HL-60 (cell line): ENCODE results near the gene SMPDL3A.

Experiments used
- DNase-seq, 2 experiments: peaks; one replicate each; pipeline ENCODE4 v3.0.0-alpha.2; 2010 to 2020; ENCODE audit warnings: low read depth in 1 of 2, low spot score in 1 of 2
- H3K27ac ChIP-seq: fragments of 250-450 bp; sonication (Bioruptor Pico); replicated peaks from 2 replicates; pipeline ENCODE4 v1.5.1; 2020; ENCODE audit warnings: mild to moderate bottlenecking, moderate library complexity
- H3K27me3 ChIP-seq: fragments of 250-450 bp; sonication (Bioruptor Pico); 2 replicates; pipeline ENCODE4 v1.5.1; 2021; ENCODE audit warnings: mild to moderate bottlenecking, moderate library complexity; ENCODE audit not compliant: insufficient read depth, poor library complexity, severe bottlenecking
- H3K4me3 ChIP-seq: replicated peaks from 2 replicates; pipeline ENCODE4 v1.5.1; 2011; ENCODE audit warnings: mild to moderate bottlenecking, control low read depth, low read length; ENCODE audit not compliant: insufficient read depth
- CTCF ChIP-seq: IDR thresholded peaks from one replicate; pipeline ENCODE4 v1.5.1; 2011; ENCODE audit warnings: low read length, control low read depth, inconsistent platforms; ENCODE audit not compliant: insufficient read depth
- GABPA ChIP-seq: IDR thresholded peaks from 2 replicates; pipeline ENCODE4 v1.6.1; 2012; ENCODE audit warnings: low read depth
- POLR2AphosphoS5 ChIP-seq: IDR thresholded peaks from 2 replicates; pipeline ENCODE4 v1.6.1; 2012; ENCODE audit warnings: low read depth
- REST ChIP-seq: IDR thresholded peaks from 2 replicates; pipeline ENCODE4 v1.6.1; 2012; ENCODE audit warnings: low read depth; ENCODE audit not compliant: insufficient replicate concordance
- SPI1 ChIP-seq: IDR thresholded peaks from 2 replicates; pipeline ENCODE4 v1.6.1; 2012; ENCODE audit warnings: low read depth, mild to moderate bottlenecking, borderline replicate concordance

The SMPDL3A gene

GRCh38 chr6:122798099-122798641 lies 9.1 kb downstream of the SMPDL3A start:
- no peak for DNase-seq
- Histone ChIP-seq H3K4me3 (no peak overlapping the region), H3K27me3 (no peaks in the 10 kb centered on the region), H3K27ac (no peak overlapping the region)
- TF ChIP-seq GABPA = no peak
- no peak for TF ChIP-seq CTCF
- no peak for TF ChIP-seq POLR2AphosphoS5
- TF ChIP-seq SPI1 = no peak

- Histone ChIP-seq H3K27me3 (no peaks in the 10 kb centered on the region), H3K27ac (no peak overlapping the region), H3K4me3 (no peak overlapping the region)
- DNase-seq = no peak
- TF ChIP-seq SPI1 (no peak), GABPA (no peak)
Measured at GRCh38 chr6:122799140-122799745, 10.2 kb downstream of the SMPDL3A start.

GRCh38 chr6:122799916-122800686 lies 11.0 kb downstream of the SMPDL3A start:
- TF ChIP-seq CTCF (no peak), POLR2AphosphoS5 (no peak), SPI1 (no peak), GABPA (no peak), REST (no peak)
- DNase-seq = no peak
- no peak overlapping the region for H3K4me3 ChIP-seq
- H3K27ac ChIP-seq = no peak overlapping the region
- no peaks in the 10 kb centered on the region for H3K27me3 ChIP-seq

- no peak for TF ChIP-seq CTCF
- no peak for TF ChIP-seq REST
- no peak for TF ChIP-seq POLR2AphosphoS5
- TF ChIP-seq SPI1 = no peak
- TF ChIP-seq GABPA = no peak
- Histone ChIP-seq H3K27me3 (no peaks in the 10 kb centered on the region), H3K4me3 (no peak overlapping the region), H3K27ac (no peak overlapping the region)
- no peak for DNase-seq
Measured at GRCh38 chr6:122800906-122801305, 11.8 kb downstream of the SMPDL3A start.
